Mammary epithelial cell (primary cell): Measurements from ENCODE around the gene TMX4.

Source experiments
- CTCF ChIP-seq, 2 donors: IDR thresholded peaks in 1 of 2; conservative IDR thresholded peaks in 1 of 2; 2 replicates each; pipeline ENCODE4 v1.5.1; 2011 to 2012; ENCODE audit warnings: inconsistent platforms in 2 of 2, low read length in 2 of 2, mild to moderate bottlenecking in 2 of 2, control low read depth in 1 of 2, low read depth in 1 of 2; ENCODE audit not compliant: insufficient read depth in 1 of 2; ENCODE audit errors: extremely low read depth in 1 of 2
- EZH2 ChIP-seq: IDR thresholded peaks from 2 replicates; pipeline ENCODE4 v1.6.1; 2012; ENCODE audit warnings: low read length, inconsistent platforms, borderline replicate concordance

GRCh38 chr20:8061861-8062518, 42.4 kb upstream of the TMX4 start:
- TF ChIP-seq CTCF (conservative IDR thresholded peaks at IDR 0.05 in 1 of 2, IDR thresholded peaks at IDR 0.05 in 1 of 2; ENCODE audit: extremely low read depth in 1 of 2, insufficient read depth in 1 of 2, low read depth in 1 of 2, low read length in 2 of 2) = no peak
- TF ChIP-seq EZH2 = no peak
